Stimulated activated CD4-positive, alpha-beta T cell treated with anti-CD3 and anti-CD28 coated beads, Interleukin-15, amount 100 ng/mL, for 24 hours (primary cell): Measurements from ENCODE around the gene RARB.

ENCODE experiments used
- DNase-seq: peaks from one replicate; pipeline ENCODE4 v3.0.0-alpha.2; 2020

Gene RARB

GRCh38 chr3:25619382-25619781 is 191.3 kb downstream of the RARB start:
- no peak for DNase-seq

GRCh38 chr3:25620493-25620892 is 192.4 kb downstream of the RARB start:
- DNase-seq, result no peak

GRCh38 chr3:25621087-25621486 is 193.0 kb downstream of the RARB start:
- DNase-seq, result no peak

- no peak for DNase-seq
These were observed 203.9 kb downstream of the RARB start for GRCh38 chr3:25631989-25632388.

- no peak for DNase-seq
These were observed 205.9 kb downstream of the RARB start for GRCh38 chr3:25633919-25634318.

DNA sequence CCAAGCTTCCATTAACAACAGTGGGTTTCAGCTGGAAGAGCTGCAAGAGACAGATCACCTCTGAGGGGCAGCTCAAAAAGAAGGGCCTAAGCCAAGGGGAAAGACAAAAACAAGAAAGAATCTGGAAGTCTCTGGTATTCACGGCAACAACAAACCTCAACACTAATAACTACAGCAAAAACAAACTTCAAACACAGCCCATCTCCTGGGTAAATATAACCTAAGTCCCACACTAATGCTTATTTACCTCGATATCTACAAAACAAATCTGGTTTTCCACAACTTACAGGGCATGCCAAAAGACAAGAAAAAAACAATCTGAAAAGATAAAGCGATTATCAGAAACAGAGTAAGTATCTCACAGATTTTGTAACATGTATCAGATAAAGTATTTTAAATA is 207.0 kb downstream of the RARB start:
- DNase-seq, result no peak
